GM18508 (cell line): Measurements from ENCODE around the gene NSUN4.
"Not testable (repeated sequence)": the region's sequence is repeated elsewhere in the genome, so short reads cannot be mapped to it uniquely, and the experiment has no call there.

Source experiments
- ATAC-seq: cut with Tn5 transposase; IDR thresholded peaks from one replicate; pipeline ENCODE4 v1.9.1; 2021; ENCODE audit warnings: moderate number of reproducible peaks; ENCODE audit not compliant: insufficient read depth, unreplicated experiment

Gene NSUN4

GRCh38 chr1:46340404-46341221 is at the start of gene NSUN4:
TSS of gene NSUN4 (plus strand) at chr1:46340807. CDS start at chr1:46340827, 20 bp downstream.
- ATAC-seq = no peak

GRCh38 chr1:46295306-46295705 is 45.3 kb upstream of the NSUN4 start:
- no peak for ATAC-seq

GRCh38 chr1:46298387-46298786 is 42.2 kb upstream of the NSUN4 start:
- no peak for ATAC-seq

- ATAC-seq = no peak
Measured at GRCh38 chr1:46300673-46301405, 39.8 kb upstream of the NSUN4 start.

- ATAC-seq = no peak
Measured at GRCh38 chr1:46301406-46301807, 39.2 kb upstream of the NSUN4 start.

GRCh38 chr1:46301808-46302640 is 38.6 kb upstream of the NSUN4 start:
- no peak for ATAC-seq

- ATAC-seq = no peak
Measured at GRCh38 chr1:46302641-46303037, 38.0 kb upstream of the NSUN4 start.

GRCh38 chr1:46303038-46303871 is 37.4 kb upstream of the NSUN4 start, which contains the start of the genes LRRC41 and UQCRH:
TSS of gene LRRC41 (minus strand) at chr1:46303616. CDS start at chr1:46303322, 294 bp downstream.
TSS of gene UQCRH (plus strand) at chr1:46303698. CDS start at chr1:46303767, 69 bp downstream.
- ATAC-seq = peak; percentile 59

GRCh38 chr1:46303872-46304326 is 36.7 kb upstream of the NSUN4 start:
- ATAC-seq = no peak

GRCh38 chr1:46306159-46306530 is 34.5 kb upstream of the NSUN4 start:
- ATAC-seq = no peak

GRCh38 chr1:46309401-46310159 is 31.0 kb upstream of the NSUN4 start:
- no peak for ATAC-seq

- no peak for ATAC-seq
Measured at GRCh38 chr1:46310321-46310720, 30.3 kb upstream of the NSUN4 start.

- no peak for ATAC-seq
Measured at GRCh38 chr1:46315669-46316403, 24.8 kb upstream of the NSUN4 start.

GRCh38 chr1:46317323-46317722 is 23.3 kb upstream of the NSUN4 start:
- ATAC-seq = no peak

GRCh38 chr1:46319301-46319700 is 21.3 kb upstream of the NSUN4 start:
- not testable (repeated sequence) for ATAC-seq

GRCh38 chr1:46319960-46320914 is 20.4 kb upstream of the NSUN4 start:
- ATAC-seq = not testable (repeated sequence)

- not testable (repeated sequence) for ATAC-seq
Measured at GRCh38 chr1:46322191-46322590, 18.4 kb upstream of the NSUN4 start.
